HL-60 (cell line): ENCODE data around the gene KLC3.

Experiments used
- DNase-seq, 2 experiments: peaks; one replicate each; pipeline ENCODE4 v3.0.0-alpha.2; 2010 to 2020; ENCODE audit warnings: low read depth in 1 of 2, low spot score in 1 of 2
- H3K27ac ChIP-seq: fragments of 250-450 bp; sonication (Bioruptor Pico); replicated peaks from 2 replicates; pipeline ENCODE4 v1.5.1; 2020; ENCODE audit warnings: mild to moderate bottlenecking, moderate library complexity
- H3K27me3 ChIP-seq: fragments of 250-450 bp; sonication (Bioruptor Pico); 2 replicates; pipeline ENCODE4 v1.5.1; 2021; ENCODE audit warnings: mild to moderate bottlenecking, moderate library complexity; ENCODE audit not compliant: insufficient read depth, poor library complexity, severe bottlenecking
- H3K4me3 ChIP-seq: replicated peaks from 2 replicates; pipeline ENCODE4 v1.5.1; 2011; ENCODE audit warnings: mild to moderate bottlenecking, control low read depth, low read length; ENCODE audit not compliant: insufficient read depth
- CTCF ChIP-seq: IDR thresholded peaks from one replicate; pipeline ENCODE4 v1.5.1; 2011; ENCODE audit warnings: low read length, control low read depth, inconsistent platforms; ENCODE audit not compliant: insufficient read depth
- GABPA ChIP-seq: IDR thresholded peaks from 2 replicates; pipeline ENCODE4 v1.6.1; 2012; ENCODE audit warnings: low read depth
- POLR2AphosphoS5 ChIP-seq: IDR thresholded peaks from 2 replicates; pipeline ENCODE4 v1.6.1; 2012; ENCODE audit warnings: low read depth
- REST ChIP-seq: IDR thresholded peaks from 2 replicates; pipeline ENCODE4 v1.6.1; 2012; ENCODE audit warnings: low read depth; ENCODE audit not compliant: insufficient replicate concordance
- SPI1 ChIP-seq: IDR thresholded peaks from 2 replicates; pipeline ENCODE4 v1.6.1; 2012; ENCODE audit warnings: low read depth, mild to moderate bottlenecking, borderline replicate concordance

The KLC3 gene

GRCh38 chr19:45400192-45400591 lies 59.6 kb downstream of the KLC3 start:
- no peak overlapping the region for H3K27ac ChIP-seq
- no peak for TF ChIP-seq SPI1
- no peak for TF ChIP-seq CTCF
- no peak for TF ChIP-seq REST
- no peak for TF ChIP-seq POLR2AphosphoS5
- no peak for TF ChIP-seq GABPA
- no peak overlapping the region for H3K4me3 ChIP-seq
- peaks cover 4% of the 10 kb centered on the region for H3K27me3 ChIP-seq
- DNase-seq, result no peak
